HG02938 (cell line): ENCODE measurements around the gene CSF1R.
"Not testable (repeated sequence)": the region's sequence is repeated elsewhere in the genome, so short reads cannot be mapped to it uniquely, and the experiment has no call there.

Experiments used
- ATAC-seq: cut with Tn5 transposase; IDR thresholded peaks from one replicate; pipeline ENCODE4 v1.9.1; 2021; ENCODE audit warnings: mild to moderate bottlenecking, moderate library complexity; ENCODE audit not compliant: unreplicated experiment

The CSF1R gene

GRCh38 chr5:150034662-150035061 is 51.7 kb downstream of the CSF1R start:
- peak; percentile 17 for ATAC-seq

GRCh38 chr5:150033334-150033733 is 53.0 kb downstream of the CSF1R start:
- no peak for ATAC-seq

GRCh38 chr5:150028047-150028446 is 58.3 kb downstream of the CSF1R start:
- not testable (repeated sequence) for ATAC-seq

GRCh38 chr5:150026682-150027172 is 59.6 kb downstream of the CSF1R start:
- no peak for ATAC-seq

GRCh38 chr5:150024346-150024984 is 61.9 kb downstream of the CSF1R start:
- ATAC-seq, result no peak

- no peak for ATAC-seq
Measured at GRCh38 chr5:150023136-150023535, 63.2 kb downstream of the CSF1R start.

- no peak for ATAC-seq
Measured at GRCh38 chr5:150022681-150023080, 63.7 kb downstream of the CSF1R start.

GRCh38 chr5:150022158-150022531 is 64.2 kb downstream of the CSF1R start:
- ATAC-seq, result no peak

GRCh38 chr5:150021491-150022157 is 64.7 kb downstream of the CSF1R start:
- ATAC-seq, result no peak

GRCh38 chr5:150020249-150020648 is 66.1 kb downstream of the CSF1R start:
- no peak for ATAC-seq

GRCh38 chr5:150017226-150018005 is 68.9 kb downstream of the CSF1R start:
- no peak for ATAC-seq

GRCh38 chr5:150016537-150016936 is 69.8 kb downstream of the CSF1R start:
- no peak for ATAC-seq

- no peak for ATAC-seq
Measured at GRCh38 chr5:150015415-150015814, 70.9 kb downstream of the CSF1R start.

GRCh38 chr5:150014456-150014855 is 71.9 kb downstream of the CSF1R start:
- no peak for ATAC-seq

- no peak for ATAC-seq
Measured at GRCh38 chr5:150013931-150014330, 72.4 kb downstream of the CSF1R start.

GRCh38 chr5:150009671-150010387 is 76.5 kb downstream of the CSF1R start:
- no peak for ATAC-seq

GRCh38 chr5:150007050-150007449 is 79.3 kb downstream of the CSF1R start:
- ATAC-seq, result no peak

- no peak for ATAC-seq
Measured at GRCh38 chr5:150006318-150006717, 80.0 kb downstream of the CSF1R start.
